HepG2 (cell line): ENCODE measurements around the gene TUBGCP6. TPM values are rescaled to one million over a fixed set of nuclear protein-coding genes. Genes with fewer than 3 reads are reported as not detected.

Experiments used
- ATAC-seq: fragments of 200-7000 bp; cut with Tn5 transposase; 3 replicates; pipeline ENCODE4 v1.9.1; 2020; ENCODE audit warnings: mild to moderate bottlenecking, moderate library complexity
- BruUV-seq: library from RNA; stranded (reverse); fragments of 400-500 nt; replicated peaks from 2 replicates; lab custom pipeline; 2021; lab: Mats Ljungman, UMichigan
- CTCF ChIA-PET: fragments of 300-600 bp; formaldehyde crosslinking; extraction: SDS; loops from one replicate; lab custom pipeline; 2021; ENCODE audit warnings: low total read pairs, inconsistent platforms, low intra/inter-chr PET ratio; lab: Yijun Ruan, JAX
- POLR2A ChIA-PET: fragments of 350-600 bp; sonication (Branson Sonifier 250); formaldehyde crosslinking; loops from one replicate; lab custom pipeline; 2020; ENCODE audit warnings: antibody characterized with exemption, inconsistent platforms; lab: Yijun Ruan, JAX
- DNase-seq: peaks from one replicate; pipeline ENCODE4 v3.0.0-alpha.2; 2015; ENCODE audit warnings: low spot score
- FAIRE-seq: peaks from 3 replicates; lab custom pipeline; 2011; peaks lifted over from hg19 to GRCh38; lab: Jason Lieb, UNC
- H2AFZ ChIP-seq: one replicate; pipeline ENCODE4 v1.6.1; 2011; ENCODE audit warnings: low read length, inconsistent platforms
- H3K27ac ChIP-seq: fragments of 300-600 bp; 3 replicates; pipeline ENCODE4 v1.8.0; 2011; ENCODE audit warnings: mixed run types, mild to moderate bottlenecking, mixed read lengths, low read length, inconsistent platforms; ENCODE audit not compliant: insufficient read depth; ENCODE audit errors: extremely low read length
- H3K27me3 ChIP-seq, 2 experiments: fragments of 200-600 bp in 1 of 2; 2 replicates in 1 of 2; 3 replicates in 1 of 2; pipeline versions ENCODE4 v1.6.0 to v1.8.0; 2011; ENCODE audit warnings: low read length in 2 of 2, mild to moderate bottlenecking in 2 of 2, moderate library complexity in 2 of 2, inconsistent platforms in 1 of 2; ENCODE audit not compliant: insufficient read depth in 2 of 2, control insufficient read depth in 1 of 2
- H3K36me3 ChIP-seq, 2 experiments: fragments of 200-600 bp in 1 of 2; replicated peaks in 1 of 2; 2 replicates in 1 of 2; 3 replicates in 1 of 2; pipeline versions ENCODE4 v1.5.1 to v1.8.0; 2011; ENCODE audit warnings: low read length in 2 of 2, inconsistent platforms in 1 of 2; ENCODE audit not compliant: insufficient read depth in 2 of 2, control insufficient read depth in 1 of 2
- H3K4me1 ChIP-seq: 2 replicates; pipeline ENCODE4 v1.5.1; 2012; ENCODE audit warnings: low read length, inconsistent platforms; ENCODE audit not compliant: insufficient read depth
- H3K4me2 ChIP-seq: 2 replicates; pipeline ENCODE4 v1.6.0; 2011; ENCODE audit warnings: low read depth, low read length, inconsistent platforms
- H3K4me3 ChIP-seq, 3 experiments: fragments of 200-600 bp in 1 of 3; sonication (generic), shearing (Covaris generic) in 1 of 3; replicated peaks in 1 of 3; 2 replicates each; pipeline ENCODE4 v1.5.1; 2011 to 2016; ENCODE audit warnings: low read length in 3 of 3, inconsistent platforms in 2 of 3, low read depth in 2 of 3, mild to moderate bottlenecking in 2 of 3, control low read depth in 1 of 3, mixed read lengths in 1 of 3; ENCODE audit not compliant: insufficient read depth in 1 of 3
- H3K79me2 ChIP-seq: one replicate; pipeline ENCODE4 v1.6.1; 2011; ENCODE audit warnings: low read length, inconsistent platforms; ENCODE audit not compliant: insufficient read depth
- H3K9ac ChIP-seq: 2 replicates; pipeline ENCODE4 v1.6.0; 2011; ENCODE audit warnings: mild to moderate bottlenecking, low read depth, low read length, inconsistent platforms; ENCODE audit not compliant: insufficient read depth
- H3K9me3 ChIP-seq: 2 replicates; pipeline ENCODE4 v1.5.1; 2012; ENCODE audit warnings: mild to moderate bottlenecking, low read length
- H4K20me1 ChIP-seq: 2 replicates; pipeline ENCODE4 v1.6.0; 2011; ENCODE audit warnings: inconsistent platforms, mild to moderate bottlenecking, low read length, moderate library complexity; ENCODE audit not compliant: insufficient read depth
- FOXC1 ChIP-seq: sonication (generic); formaldehyde crosslinking; IDR thresholded peaks from 2 replicates; pipeline ENCODE4 v1.8.0; 2022; ENCODE audit warnings: mild to moderate bottlenecking, missing genetic modification reagents, borderline replicate concordance
- HDAC1 ChIP-seq: sonication (generic); formaldehyde crosslinking; IDR thresholded peaks from 2 replicates; pipeline ENCODE4 v1.5.1; 2020; ENCODE audit warnings: mild to moderate bottlenecking, missing genetic modification reagents
- HIC2 ChIP-seq: sonication (generic); formaldehyde crosslinking; IDR thresholded peaks from 2 replicates; pipeline ENCODE4 v1.9.0; 2022; ENCODE audit warnings: low read depth, missing genetic modification reagents
- IKZF4 ChIP-seq: sonication (generic); formaldehyde crosslinking; IDR thresholded peaks from 2 replicates; pipeline ENCODE4 v1.5.1; 2020; ENCODE audit warnings: borderline replicate concordance, mild to moderate bottlenecking, low read depth, missing genetic modification reagents; ENCODE audit errors: not compliant biosample characterization
- POGZ ChIP-seq: sonication (generic); formaldehyde crosslinking; IDR thresholded peaks from 2 replicates; pipeline ENCODE4 v1.4.0; 2020; ENCODE audit warnings: mild to moderate bottlenecking, missing genetic modification reagents
- THAP8 ChIP-seq: sonication (generic); formaldehyde crosslinking; IDR thresholded peaks from 2 replicates; pipeline ENCODE4 v1.5.1; 2020; ENCODE audit warnings: missing genetic modification reagents, mild to moderate bottlenecking, borderline replicate concordance
- ZBTB43 ChIP-seq: sonication (generic); formaldehyde crosslinking; conservative IDR thresholded peaks from 2 replicates; pipeline ENCODE4 v1.4.0; 2020; ENCODE audit warnings: missing genetic modification reagents
- ZBTB8A ChIP-seq: sonication (generic); formaldehyde crosslinking; IDR thresholded peaks from 2 replicates; pipeline ENCODE4 v1.4.0; 2020; ENCODE audit warnings: mild to moderate bottlenecking, low read depth, missing genetic modification reagents, borderline replicate concordance
- ZNF280B ChIP-seq: sonication (generic); formaldehyde crosslinking; IDR thresholded peaks from 2 replicates; pipeline ENCODE4 v1.5.0; 2020; ENCODE audit warnings: missing genetic modification reagents, mild to moderate bottlenecking, borderline replicate concordance
- ZNF451 ChIP-seq: sonication (generic); formaldehyde crosslinking; IDR thresholded peaks from 2 replicates; pipeline ENCODE4 v1.5.0; 2020; ENCODE audit warnings: mild to moderate bottlenecking, missing genetic modification reagents
- WGBS: methylation state at CpG from one replicate; pipeline ENCODE4 v1.1.6; 2017; ENCODE audit warnings: low lambda C conversion rate; 5-methylcytosine and 5-hydroxymethylcytosine counted together
- in situ Hi-C: cut with HindIII; loops from 2 replicates; pipeline ENCODE4 v1.10.0; 2017; ENCODE audit warnings: low pct_unique_long_range_greater_than_20kb; ENCODE audit not compliant: extremely low pct_ligation_motif_present
- intact Hi-C: fragments of 100-400 bp; cut with micrococcal nuclease; formaldehyde crosslinking; loops from one replicate; pipeline ENCODE4 v1.10.0; 2022; ENCODE audit not compliant: unreplicated experiment
- polyA plus RNA-seq, 8 experiments: library from polyadenylated mRNA; depleted of rRNA in 3 of 8; stranded (reverse) in 7 of 8; unstranded in 1 of 8; fragments of >200 nt; fragmentation: Illumina TruSeq in 4 of 8; extraction: Trizol in 4 of 8; gene quantifications; 2 replicates each; pipeline versions ENCODE4 v1.2.1 to v1.2.3, GENCODE V29; 2011 to 2016; ENCODE audit warnings: low read depth in 4 of 8, missing spikeins in 1 of 8, mixed read lengths in 1 of 8; ENCODE audit not compliant: insufficient read depth in 1 of 8
- total RNA-seq, 5 experiments: library from RNA; depleted of rRNA; stranded (reverse); fragments of >200 nt; fragmentation: Illumina TruSeq; extraction: Trizol; gene quantifications; 2 replicates each; pipeline ENCODE4 v1.2.3, GENCODE V29; 2016; ENCODE audit warnings: low read depth in 1 of 5
- TF ChIP-seq, protein P1 (sequence below): sonication (generic); formaldehyde crosslinking; IDR thresholded peaks from 2 replicates; pipeline ENCODE4 v1.4.0; 2020; ENCODE audit warnings: missing genetic modification reagents
- TF ChIP-seq, protein P2 (sequence below): sonication (generic); formaldehyde crosslinking; IDR thresholded peaks from 2 replicates; pipeline ENCODE4 v1.4.0; 2020; ENCODE audit warnings: missing genetic modification reagents

The TUBGCP6 gene
- total and polyA plus RNA-seq, 2 of the 13 experiments (the other 11 are each of a cell fraction or from before 2014, with no cell fraction given), result 14.6 to 15.7 TPM

- Histone ChIP-seq H3K79me2 (no peaks in the 10 kb centered on the region), H3K9me3 (no peaks in the 10 kb centered on the region), H2AFZ (no peak overlapping the region), H3K4me3 (peak overlapping the region in 1 of 3 experiments; percentile 45; a peak in 2 of 6 replicates), H3K27me3 (peaks cover 0 to 11% of the 10 kb centered on the region in 2 experiments; a peak in 2 of 5 replicates), H3K4me1 (peaks cover 19% of the 10 kb centered on the region), H3K27ac (peak overlapping the region; percentile 45), H4K20me1 (no peaks in the 10 kb centered on the region), H3K4me2 (peak overlapping the region; percentile 64), H3K9ac (peak overlapping the region; percentile 55), H3K36me3 (no peaks in the 10 kb centered on the region)
- ATAC-seq (peak; percentile 37), DNase-seq (no peak), FAIRE-seq (no peak)
- intact Hi-C loops, result no loop called here
- in situ Hi-C loops, result no loop called here
- TSS peak; percentile 54 for BruUV-seq
- POLR2A ChIA-PET, result interaction anchor here (1.2 kb wide), 1 partner anchor 15 kb away, joined by 3 read pairs; no protein-coding TSS in a partner anchor
- CTCF ChIA-PET, result no interaction called here
- WGBS, result 13% methylated on average over 2 of the region's 15 CpGs
- TF ChIP-seq ZNF280B (0 out of 2 replicates have a peak, but pooled peaks have one; percentile 1), FOXC1 (no peak), POGZ (CRISPR knock-in tag) (no peak), ZNF451 (0 out of 2 replicates have a peak, but pooled peaks have one; percentile 38), ZBTB43 (CRISPR knock-in tag) (no peak), THAP8 (CRISPR knock-in tag) (0 out of 2 replicates have a peak, but pooled peaks have one; percentile 31), HDAC1 (CRISPR knock-in tag) (0 out of 2 replicates have a peak, but pooled peaks have one; percentile 31), ZBTB8A (CRISPR knock-in tag) (no peak), IKZF4 (peak; percentile 27), HIC2 (CRISPR knock-in tag) (no peak)
- TF ChIP-seq, protein P1, sequence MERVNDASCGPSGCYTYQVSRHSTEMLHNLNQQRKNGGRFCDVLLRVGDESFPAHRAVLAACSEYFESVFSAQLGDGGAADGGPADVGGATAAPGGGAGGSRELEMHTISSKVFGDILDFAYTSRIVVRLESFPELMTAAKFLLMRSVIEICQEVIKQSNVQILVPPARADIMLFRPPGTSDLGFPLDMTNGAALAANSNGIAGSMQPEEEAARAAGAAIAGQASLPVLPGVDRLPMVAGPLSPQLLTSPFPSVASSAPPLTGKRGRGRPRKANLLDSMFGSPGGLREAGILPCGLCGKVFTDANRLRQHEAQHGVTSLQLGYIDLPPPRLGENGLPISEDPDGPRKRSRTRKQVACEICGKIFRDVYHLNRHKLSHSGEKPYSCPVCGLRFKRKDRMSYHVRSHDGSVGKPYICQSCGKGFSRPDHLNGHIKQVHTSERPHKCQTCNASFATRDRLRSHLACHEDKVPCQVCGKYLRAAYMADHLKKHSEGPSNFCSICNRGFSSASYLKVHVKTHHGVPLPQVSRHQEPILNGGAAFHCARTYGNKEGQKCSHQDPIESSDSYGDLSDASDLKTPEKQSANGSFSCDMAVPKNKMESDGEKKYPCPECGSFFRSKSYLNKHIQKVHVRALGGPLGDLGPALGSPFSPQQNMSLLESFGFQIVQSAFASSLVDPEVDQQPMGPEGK (CRISPR knock-in tag), result 0 out of 2 replicates have a peak, but pooled peaks have one; percentile 15
- TF ChIP-seq, protein P2, sequence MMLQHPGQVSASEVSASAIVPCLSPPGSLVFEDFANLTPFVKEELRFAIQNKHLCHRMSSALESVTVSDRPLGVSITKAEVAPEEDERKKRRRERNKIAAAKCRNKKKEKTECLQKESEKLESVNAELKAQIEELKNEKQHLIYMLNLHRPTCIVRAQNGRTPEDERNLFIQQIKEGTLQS, result no peak
These were observed 73.4 kb downstream of the TUBGCP6 start for GRCh38 chr22:50171319-50171964.
